NOMO-1 (cell line): ENCODE results near the gene MAP2K5.

ENCODE experiments used
- DNase-seq, 2 experiments: peaks; one replicate each; lab custom pipeline; 2025; ENCODE audit not compliant: unreplicated experiment in 2 of 2; lab: John Stamatoyannopoulos, UW

Gene MAP2K5

DNA sequence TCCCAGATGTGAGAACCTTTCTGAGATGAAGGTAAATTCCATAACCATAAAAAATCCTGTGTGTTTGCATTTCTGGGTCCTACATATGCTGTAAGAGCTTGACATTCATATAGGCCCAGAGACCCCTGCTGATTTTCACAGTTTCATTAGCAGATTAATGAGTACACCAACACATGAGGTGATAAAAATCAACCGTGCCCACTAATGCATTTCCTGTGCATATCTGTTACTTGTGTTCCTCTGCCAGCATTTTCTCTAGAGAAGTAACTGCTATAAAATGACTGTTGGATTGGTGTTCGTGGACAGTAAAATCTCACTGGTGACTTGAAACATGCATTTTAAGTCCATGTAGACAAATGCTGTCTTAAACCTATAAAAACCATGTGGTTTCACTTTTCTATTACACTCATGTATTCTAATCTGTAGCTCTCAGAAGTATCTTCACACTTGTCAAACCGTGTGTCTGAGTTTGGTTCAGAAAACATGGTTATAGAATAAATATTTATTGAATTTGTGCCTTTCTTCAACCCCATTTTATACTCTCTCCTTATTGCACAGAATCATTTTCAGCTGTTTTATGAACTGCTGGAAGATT lies 14.6 kb downstream of the MAP2K5 start:
- no peak for DNase-seq

DNA sequence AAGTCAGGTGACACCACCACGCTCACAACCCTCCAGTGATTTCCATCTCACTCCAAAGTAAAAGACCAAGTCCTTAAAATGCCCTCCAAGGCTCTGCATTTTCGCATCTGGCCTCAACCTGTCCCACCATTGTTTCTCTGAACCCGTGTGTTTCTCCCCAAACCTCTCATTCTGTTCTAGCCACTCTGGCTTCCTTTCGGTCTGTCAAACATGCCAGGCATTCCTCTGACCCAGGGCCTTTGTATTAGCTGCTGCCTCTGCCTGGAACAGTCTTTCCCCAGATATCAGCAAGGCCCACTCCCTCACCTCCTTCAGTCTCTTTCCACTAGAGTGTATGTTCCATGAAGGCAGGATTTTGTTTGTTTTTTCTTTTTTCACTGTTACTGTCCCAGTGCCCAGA lies 16.0 kb downstream of the MAP2K5 start:
- DNase-seq: no peak

DNA sequence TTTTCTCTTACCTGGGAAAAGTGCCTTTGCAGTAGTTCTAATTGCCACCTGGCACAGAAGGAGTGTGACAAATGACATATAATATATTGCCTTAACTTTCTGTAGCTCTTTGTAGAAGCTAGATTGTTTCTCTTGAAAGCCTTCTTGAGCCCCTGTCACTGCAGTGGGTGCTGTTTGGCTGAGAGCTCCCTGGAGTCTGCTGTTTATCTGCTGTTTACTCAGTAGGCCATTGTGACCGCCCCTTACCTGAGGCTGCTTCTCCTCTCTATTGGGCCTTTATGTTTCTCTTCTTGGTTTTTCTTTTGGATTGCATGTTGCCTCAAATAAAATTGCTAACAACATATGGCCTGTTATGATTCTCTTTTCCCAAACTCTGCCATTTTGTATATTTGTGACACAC lies 16.7 kb downstream of the MAP2K5 start:
- DNase-seq: no peak

DNA sequence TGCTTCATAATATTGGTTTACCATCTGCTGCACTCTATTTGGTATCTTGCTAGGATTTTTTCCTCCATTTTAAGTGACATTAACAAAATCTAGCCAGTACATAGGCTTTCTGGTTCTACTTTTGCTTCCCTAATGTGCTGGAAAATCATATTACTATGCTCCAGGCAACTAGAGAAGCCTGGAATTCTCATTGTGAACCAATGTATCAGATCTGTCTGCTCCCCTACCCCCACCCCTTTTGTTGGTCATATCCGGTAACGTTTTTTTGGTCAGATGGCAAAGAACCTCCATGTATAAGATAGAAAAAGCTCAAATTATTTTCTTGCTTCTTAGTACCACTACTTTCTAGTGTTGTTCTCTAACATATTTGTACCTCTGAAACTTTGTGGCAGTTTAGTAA lies 17.1 kb downstream of the MAP2K5 start:
- no peak for DNase-seq

DNA sequence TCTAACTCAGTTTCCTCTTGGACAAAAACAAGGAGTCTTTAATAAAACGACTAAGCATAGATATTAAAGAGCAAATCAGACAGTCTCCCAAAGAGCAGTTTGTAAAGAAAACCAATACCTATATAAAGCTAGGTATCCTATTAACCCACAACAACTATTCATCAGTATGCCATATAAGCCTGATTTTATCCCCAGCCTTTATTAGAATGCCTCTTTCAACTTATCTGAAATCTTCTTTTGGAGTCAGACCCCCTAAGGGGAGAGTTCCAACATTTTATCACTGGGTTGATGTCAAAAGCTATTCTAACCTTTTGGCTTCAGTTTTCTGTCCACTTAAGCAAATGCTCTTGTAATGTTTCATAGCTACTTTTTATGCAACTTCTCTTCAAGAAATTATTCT lies 17.8 kb downstream of the MAP2K5 start:
- DNase-seq: no peak

DNA sequence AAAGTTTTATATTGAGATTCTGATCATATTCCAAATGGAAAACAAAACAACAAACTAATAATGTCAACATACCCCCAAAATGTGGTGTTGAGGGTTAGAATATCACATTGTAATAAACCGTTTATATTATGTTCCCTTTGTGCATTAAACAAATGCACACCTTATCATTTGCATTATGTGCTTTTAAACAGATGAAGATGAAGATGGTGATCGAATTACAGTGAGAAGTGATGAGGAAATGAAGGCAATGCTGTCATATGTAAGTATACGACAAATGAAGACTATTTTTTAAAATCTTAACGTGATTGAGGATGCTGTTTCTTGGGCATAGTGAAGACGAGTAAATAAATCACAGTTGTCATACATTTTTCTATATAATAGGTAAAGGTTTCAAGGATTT lies 20.6 kb downstream of the MAP2K5 start:
- no peak for DNase-seq

DNA sequence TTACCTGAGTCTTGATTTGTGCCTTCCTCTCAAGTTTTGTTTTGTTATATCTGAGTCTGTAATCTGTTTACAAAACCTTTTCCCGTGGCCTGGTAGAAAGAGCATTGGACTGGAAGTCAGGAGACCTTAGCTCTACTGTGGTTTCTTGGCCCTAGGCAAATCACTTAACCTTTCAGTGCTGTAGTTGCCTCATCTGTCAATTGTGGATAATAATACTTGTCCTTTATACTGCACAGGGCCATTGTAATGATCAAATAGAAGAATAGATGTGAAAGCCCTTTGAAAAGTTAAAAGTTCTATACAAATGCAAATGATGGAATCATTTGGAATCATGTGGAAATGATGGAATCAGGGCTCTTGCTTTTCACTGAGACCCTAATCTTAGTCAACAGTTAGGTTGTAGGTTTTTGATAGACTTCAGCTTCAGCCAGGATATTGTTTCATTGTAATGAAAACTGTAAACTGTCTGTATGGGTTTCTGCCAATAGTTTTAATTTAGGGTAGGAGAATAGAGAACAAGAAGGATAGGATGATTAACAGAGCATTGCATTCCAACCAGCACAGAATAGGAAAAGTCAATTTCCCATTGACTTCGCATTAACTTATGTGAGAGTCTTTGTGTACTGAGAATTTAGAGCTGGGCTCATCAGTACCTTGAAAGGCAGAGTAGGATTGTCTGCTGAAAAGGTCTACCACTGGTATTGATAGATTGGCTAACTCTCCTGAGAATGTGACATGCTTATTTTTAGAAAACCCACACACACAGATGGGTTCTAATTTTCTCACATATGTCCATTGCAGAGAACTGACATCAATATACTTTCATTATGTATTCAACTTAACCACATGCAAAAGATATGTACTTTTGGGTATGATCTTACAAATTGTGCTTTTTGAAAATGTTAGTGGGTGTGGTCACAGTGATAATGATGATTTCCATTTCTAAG lies 21.8 kb downstream of the MAP2K5 start:
- DNase-seq: no peak

DNA sequence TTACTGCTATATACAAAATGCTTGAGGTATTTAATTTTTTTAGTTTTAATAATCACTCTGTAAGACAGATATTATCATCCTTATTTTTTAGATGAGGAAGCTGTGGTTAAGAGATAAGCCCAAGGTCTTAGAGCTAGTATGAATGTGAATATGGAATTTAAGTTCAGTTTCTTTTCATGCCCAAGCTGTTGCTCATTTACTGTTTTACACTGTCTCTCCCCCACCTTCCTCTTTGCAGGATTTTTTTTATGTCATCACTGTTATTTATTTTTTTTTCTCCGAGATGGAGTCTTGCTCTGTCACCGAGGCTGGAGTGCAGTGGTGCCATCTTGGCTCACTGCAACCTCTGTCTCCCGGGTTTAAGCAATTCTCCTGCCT lies 22.5 kb downstream of the MAP2K5 start:
- DNase-seq: peak in 1 of 2 experiments; percentile 5

DNA sequence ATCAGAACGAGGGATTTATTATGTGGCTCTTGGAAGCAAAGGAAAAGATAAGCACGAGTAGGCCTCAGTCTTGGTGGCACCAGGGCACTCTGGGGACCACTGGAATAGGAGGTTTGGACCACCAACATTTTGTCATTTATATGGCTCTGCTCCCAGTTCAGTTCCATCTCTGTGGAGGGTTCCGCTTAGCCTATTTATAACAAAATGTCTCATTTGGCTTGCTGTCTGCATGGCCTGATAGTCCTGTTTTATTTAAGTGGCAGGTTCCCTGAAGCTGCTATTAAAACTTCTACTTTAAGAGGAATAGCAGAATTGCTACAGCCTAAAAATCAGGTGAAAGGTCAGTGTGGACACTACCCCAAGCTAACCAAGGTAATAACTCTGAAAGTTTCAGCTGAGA lies 27.2 kb downstream of the MAP2K5 start:
- DNase-seq: no peak

DNA sequence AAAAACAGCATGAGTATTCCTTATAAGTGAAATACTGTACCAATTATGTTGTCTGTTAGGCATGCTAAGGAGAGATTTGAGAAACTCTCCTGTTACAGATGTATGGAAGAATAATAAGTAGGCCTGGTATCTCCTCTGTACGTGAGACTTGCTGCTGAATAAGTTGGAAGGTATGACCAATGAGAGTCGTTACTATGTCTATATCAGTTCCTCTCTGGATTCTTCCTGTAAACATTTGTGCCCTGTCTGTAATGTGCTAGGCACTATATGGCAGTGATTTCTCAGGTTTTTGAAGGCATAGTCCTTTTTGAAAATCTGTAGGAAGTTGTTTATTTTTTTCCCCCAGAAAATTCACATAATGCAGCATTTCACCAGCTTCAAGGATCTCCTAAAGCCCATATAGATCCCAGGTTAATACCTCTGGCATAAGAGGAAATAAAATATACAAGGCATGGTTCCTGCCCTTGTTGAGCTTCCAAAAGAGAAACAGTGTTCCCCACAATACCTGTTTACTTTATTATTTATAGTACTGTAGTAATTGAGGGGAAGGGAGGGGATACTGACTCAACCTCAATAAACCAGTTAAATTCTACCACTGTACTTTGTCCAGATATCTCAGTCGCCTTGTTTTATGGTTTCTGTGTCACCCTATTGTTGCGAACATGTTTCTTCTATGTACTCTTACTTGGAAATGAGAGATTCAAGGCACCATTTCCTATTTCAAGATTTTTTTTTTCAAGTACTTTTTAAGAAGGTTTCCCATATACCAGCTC lies 28.6 kb downstream of the MAP2K5 start:
- DNase-seq: no peak

DNA sequence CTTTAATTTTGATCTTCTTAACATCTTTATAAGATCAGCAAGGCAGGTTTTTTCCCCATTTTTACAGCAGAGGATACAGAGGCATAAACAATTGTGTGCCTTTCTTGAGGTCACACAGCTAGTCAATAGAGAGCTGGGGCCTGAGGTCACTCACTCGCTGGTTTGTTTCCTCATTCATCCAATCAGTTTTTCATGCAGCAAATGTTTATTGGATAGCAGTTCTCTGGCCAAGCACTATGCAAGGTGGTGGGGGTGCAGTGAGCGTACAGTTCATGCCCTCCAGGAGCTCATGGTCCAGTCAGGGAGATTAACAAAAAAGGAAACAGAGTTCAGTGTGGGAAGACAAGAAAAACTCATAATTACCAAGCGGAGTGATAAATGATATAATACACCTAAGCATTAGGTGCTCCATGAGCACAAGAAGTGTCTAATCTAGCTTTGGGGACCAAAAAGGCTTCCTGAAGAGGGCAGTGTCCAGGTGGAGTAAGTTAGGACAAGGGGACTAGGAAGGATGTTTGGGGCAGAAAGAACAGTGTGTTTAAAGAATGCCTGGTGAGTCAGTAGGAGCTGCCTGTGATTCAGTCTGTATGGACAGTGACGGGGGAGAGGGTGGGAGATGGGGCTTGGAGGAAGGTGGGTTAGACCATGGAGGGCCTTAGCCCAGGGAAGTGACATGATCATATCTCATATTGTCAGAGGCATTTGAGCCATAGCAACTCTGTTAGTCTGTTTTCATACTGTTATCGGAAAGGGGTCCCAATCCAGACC lies 29.3 kb downstream of the MAP2K5 start:
- no peak for DNase-seq

DNA sequence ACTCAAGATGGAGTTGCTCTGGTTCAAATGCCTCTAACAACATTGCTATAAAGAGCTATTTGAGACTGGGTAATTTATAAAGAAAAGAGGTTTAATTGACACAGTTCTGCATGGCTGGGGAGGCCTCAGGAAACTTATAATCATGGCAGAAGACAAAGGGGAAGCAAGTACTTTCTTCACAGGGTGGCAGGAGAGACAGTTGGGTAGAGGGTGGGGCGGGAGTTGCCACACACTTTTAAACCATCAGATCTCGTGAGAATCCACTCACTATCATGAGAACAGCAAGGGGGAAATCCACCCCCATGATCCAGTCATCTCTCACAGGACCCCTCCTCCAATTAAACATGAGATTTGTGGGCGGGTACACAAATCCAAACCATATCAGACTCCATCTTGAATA lies 30.7 kb downstream of the MAP2K5 start:
- DNase-seq: peak; percentile 39 to 51

DNA sequence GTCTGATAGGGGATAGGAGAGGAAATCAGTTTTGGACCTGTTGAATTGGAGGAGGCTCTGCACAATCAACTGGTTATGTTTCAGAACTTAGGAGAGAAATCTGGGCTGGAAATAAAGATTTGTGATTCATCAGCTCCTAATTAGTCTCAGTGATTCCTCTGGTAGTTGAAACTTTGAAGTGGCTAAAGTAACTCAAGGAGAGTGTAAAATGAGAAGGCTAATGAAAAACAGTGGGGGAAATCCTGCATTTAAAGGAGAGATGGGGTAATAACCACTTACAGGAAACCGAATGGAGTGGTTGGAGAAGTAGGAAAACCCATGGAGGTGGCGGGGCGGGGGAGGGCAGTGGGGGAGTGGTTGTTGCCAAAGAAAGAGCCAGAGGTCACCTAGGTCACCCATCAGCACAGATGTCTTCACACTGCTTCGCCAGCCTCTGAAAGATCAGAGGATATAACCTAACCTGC lies 32.6 kb downstream of the MAP2K5 start:
- DNase-seq: no peak

DNA sequence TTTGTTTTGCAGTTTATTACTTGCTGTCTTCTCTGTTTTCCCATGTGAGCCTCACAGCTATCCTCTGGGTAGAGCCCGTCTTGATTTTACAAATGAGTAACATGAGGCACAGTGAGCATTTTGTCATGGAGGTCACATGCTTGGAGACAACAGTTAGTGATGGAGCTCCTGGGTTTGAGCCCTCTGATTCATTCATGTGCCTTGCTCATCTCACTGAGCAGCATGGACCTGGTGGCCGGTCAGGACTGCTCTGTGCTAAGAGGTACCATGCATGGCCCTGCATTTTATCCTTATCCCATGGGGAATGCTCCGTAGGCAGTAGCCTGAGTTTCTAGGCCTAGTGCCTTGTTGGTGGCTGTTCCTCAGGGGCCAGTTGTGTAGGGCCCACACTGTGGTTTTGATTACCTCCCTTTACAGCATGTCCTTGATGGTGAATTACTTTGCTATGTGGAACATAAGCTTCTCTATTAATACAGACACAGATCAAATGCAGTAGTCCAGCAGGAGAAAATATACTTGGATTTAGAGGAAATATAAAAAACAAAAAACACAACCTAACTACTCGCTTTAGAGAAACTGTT lies 35.6 kb downstream of the MAP2K5 start:
- no peak for DNase-seq

DNA sequence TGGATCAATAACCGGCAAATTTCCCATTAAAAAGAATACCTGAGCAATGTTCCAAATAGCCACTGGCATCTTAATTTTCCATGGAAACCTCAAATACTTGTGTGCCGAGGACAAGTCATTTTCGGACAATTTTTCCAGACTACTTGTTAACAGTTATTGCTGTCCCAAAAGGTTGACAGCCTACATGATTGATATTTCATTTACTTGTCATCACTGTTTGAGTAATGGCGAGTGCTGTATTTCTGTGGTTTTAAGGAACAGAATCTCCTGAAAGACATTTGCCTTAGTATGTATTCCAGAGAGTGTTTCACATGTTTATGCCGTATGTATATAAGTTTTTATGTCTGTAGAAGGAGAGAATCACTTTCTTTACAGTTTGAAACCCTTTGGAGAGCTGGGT lies 36.7 kb downstream of the MAP2K5 start:
- DNase-seq: no peak

DNA sequence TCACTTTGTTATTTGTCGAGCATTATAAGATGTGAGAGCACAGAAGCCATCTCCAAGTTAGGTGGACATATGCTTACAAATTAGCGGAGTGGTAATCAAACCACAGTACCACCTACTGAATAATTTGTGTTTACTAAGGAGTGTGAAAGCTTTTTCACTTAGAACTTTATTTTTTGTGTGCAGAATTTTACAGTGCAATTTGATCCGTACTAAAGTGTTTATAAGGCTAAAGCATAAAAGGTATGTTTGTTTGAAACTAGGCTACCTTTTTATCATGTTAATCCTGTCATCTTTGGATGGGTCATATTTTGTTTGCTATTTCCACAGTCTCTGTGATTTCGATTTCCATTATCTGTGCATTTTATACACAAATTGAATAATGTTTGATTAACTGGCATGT lies 37.5 kb downstream of the MAP2K5 start:
- no peak for DNase-seq

DNA sequence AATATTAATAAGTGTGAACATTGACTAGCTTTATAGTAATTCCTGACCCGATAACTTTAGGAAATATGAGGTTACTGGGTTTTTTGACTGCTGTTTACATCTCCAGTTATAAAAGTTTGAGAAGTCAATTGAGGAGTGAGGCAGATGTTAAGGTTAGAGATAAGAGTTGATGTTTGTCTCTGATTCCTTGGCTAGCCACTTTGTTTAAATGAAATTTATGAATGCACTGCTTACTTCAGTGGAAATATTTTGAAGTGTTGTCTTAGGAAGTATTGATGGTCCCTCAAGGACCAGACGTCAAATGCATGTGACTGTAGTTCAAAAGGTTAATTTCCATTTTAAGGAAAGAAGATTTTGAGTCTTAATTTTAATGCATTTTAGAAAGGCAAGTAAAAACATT lies 41.7 kb downstream of the MAP2K5 start:
- DNase-seq: no peak

DNA sequence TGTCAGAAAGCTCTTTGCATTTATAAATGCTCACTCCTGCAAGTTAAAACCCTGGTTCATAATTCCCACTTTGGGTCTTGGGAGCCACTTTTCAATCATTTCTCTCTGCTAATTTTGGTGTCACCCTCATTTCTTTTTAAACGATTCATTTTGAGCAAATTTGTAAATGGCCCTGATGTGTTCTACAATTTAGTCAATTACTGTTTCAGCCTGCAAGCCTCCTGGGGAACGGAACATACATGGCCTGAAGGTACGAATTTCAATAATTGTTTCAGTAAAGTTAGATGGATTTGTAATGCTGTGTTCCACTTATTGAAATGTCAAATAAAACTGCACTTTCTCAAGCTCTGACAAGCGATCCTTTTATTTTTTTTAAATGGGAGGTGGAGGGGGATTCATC lies 43.2 kb downstream of the MAP2K5 start:
- DNase-seq: no peak

DNA sequence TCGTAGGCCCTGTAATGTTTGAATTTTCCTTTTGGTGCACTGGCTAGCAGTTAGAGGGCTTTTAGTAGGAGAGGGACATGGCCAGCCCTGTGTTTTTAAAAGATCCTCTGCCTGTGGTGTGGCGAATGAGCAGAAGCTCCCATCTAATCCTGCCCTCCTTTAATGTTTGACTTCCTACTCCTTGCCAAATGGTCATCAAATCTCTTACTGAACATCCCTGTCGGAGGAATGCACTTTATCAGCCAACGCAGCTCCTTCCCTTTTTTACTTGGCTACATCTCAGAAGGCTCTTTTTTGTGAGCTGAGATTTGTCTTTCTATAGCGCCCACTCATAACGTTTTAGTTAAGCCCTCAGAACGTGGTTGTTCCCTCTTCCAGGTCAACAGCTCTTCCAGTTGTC lies 44.8 kb downstream of the MAP2K5 start:
- DNase-seq: no peak

DNA sequence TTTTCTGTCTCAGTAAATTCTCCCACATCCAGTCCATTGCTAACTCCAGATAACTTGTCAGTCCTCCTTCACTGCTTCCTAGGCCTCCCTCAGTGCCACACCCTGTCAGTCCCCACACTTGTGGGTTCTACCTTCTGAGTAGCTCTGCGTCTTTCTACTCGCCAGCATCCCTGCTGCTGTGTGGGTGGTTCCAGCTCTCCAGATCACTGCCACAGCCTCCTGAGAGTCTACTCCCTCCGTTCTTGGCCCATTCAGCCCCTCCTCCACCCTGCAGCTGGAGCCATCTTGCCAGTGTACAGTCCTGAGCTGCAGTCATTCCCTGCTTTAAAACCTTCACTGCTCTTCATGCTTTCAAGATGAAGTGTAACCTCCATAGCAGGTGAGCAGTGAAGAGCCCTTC lies 45.3 kb downstream of the MAP2K5 start:
- no peak for DNase-seq
